NT2/D1 (cell line): Measurements from ENCODE around the gene GDF9.

ENCODE experiments used
- SUZ12 ChIP-seq: IDR thresholded peaks from 2 replicates; pipeline ENCODE4 v1.6.1; 2011; ENCODE audit not compliant: insufficient read length, insufficient read depth; ENCODE audit errors: extremely low read depth
- YY1 ChIP-seq: IDR thresholded peaks from 2 replicates; pipeline ENCODE4 v1.6.1; 2011; ENCODE audit not compliant: insufficient read length, insufficient read depth

GRCh38 chr5:132867046-132867451, 780 bp upstream of the GDF9 start:
- TF ChIP-seq SUZ12 (no peak), YY1 (no peak)
